OCI-LY3 (cell line): ENCODE measurements around the gene STH.

Experiments used
- H2AFZ ChIP-seq: fragments of 200-600, 300-600 bp; shearing (Covaris generic); 2 replicates; pipeline ENCODE4 v1.6.0; 2014; ENCODE audit warnings: antibody characterized with exemption, low read depth, low read length
- H3K27ac ChIP-seq: fragments of 200-600, 300-600 bp; sonication (generic); 2 replicates; pipeline ENCODE4 v1.5.1; 2014; ENCODE audit warnings: mild to moderate bottlenecking, low read length, moderate library complexity, mixed read lengths
- H3K27me3 ChIP-seq: fragments of 200-600, 300-600 bp; sonication (generic); 2 replicates; pipeline ENCODE4 v1.6.1; 2014; ENCODE audit warnings: low read depth, low read length, mixed read lengths
- H3K36me3 ChIP-seq: fragments of 200-600, 300-600 bp; sonication (generic); replicated peaks from 2 replicates; pipeline ENCODE3; 2014; ENCODE audit warnings: low read depth, low read length, mixed read lengths
- H3K4me1 ChIP-seq: fragments of 300-600, 200-600 bp; sonication (generic); 2 replicates; pipeline ENCODE4 v1.6.1; 2014; ENCODE audit warnings: low read length, mixed read lengths
- H3K4me2 ChIP-seq: fragments of 200-600, 300-600 bp; sonication (generic); 2 replicates; pipeline ENCODE4 v1.6.1; 2014; ENCODE audit warnings: low read length, mixed read lengths
- H3K4me3 ChIP-seq: fragments of 300-600, 200-600 bp; sonication (generic); 2 replicates; pipeline ENCODE4 v1.5.1; 2014; ENCODE audit warnings: antibody characterized with exemption, mild to moderate bottlenecking, low read length, moderate library complexity
- H3K79me2 ChIP-seq: fragments of 300-600, 200-600 bp; shearing (Covaris generic); 2 replicates; pipeline ENCODE4 v1.6.1; 2014; ENCODE audit warnings: mild to moderate bottlenecking, low read length, mixed read lengths
- H3K9ac ChIP-seq: fragments of 300-600, 200-600 bp; shearing (Covaris generic); 2 replicates; pipeline ENCODE4 v1.6.0; 2014; ENCODE audit warnings: mild to moderate bottlenecking, low read length, moderate library complexity
- H3K9me3 ChIP-seq: fragments of 200-600, 300-600 bp; shearing (Covaris generic); 2 replicates; pipeline ENCODE4 v1.6.1; 2014; ENCODE audit warnings: low read length, mixed read lengths; ENCODE audit not compliant: insufficient read depth
- H4K20me1 ChIP-seq: fragments of 200-600, 300-600 bp; sonication (generic); 2 replicates; pipeline ENCODE4 v1.6.1; 2016; ENCODE audit warnings: low read length, mixed read lengths; ENCODE audit not compliant: insufficient read depth
- EZH2phosphoT487 ChIP-seq: fragments of 200-600 bp; shearing (Covaris generic); IDR thresholded peaks from 2 replicates; pipeline ENCODE4 v1.6.1; 2018; ENCODE audit warnings: antibody characterized with exemption, mixed run types, low read depth
- TF ChIP-seq, protein P1 (sequence below): fragments of 200-600, 300-600 bp; sonication (generic); IDR thresholded peaks from 2 replicates; pipeline ENCODE4 v1.5.1; 2014; ENCODE audit warnings: antibody characterized with exemption, low read length, low read depth

STH gene

GRCh38 chr17:46047398-46047797 lies 48.3 kb downstream of the STH start:
- Histone ChIP-seq H3K36me3 (peaks cover 52% of the 10 kb centered on the region), H3K9ac (no peak overlapping the region), H3K9me3 (no peaks in the 10 kb centered on the region), H4K20me1 (peaks cover 3% of the 10 kb centered on the region; the same call in 1 of the 2 replicates), H3K4me1 (no peaks in the 10 kb centered on the region), H3K27me3 (no peaks in the 10 kb centered on the region), H2AFZ (no peak overlapping the region), H3K27ac (no peak overlapping the region), H3K79me2 (no peaks in the 10 kb centered on the region), H3K4me3 (no peak overlapping the region), H3K4me2 (no peak overlapping the region)
- TF ChIP-seq, protein P1, sequence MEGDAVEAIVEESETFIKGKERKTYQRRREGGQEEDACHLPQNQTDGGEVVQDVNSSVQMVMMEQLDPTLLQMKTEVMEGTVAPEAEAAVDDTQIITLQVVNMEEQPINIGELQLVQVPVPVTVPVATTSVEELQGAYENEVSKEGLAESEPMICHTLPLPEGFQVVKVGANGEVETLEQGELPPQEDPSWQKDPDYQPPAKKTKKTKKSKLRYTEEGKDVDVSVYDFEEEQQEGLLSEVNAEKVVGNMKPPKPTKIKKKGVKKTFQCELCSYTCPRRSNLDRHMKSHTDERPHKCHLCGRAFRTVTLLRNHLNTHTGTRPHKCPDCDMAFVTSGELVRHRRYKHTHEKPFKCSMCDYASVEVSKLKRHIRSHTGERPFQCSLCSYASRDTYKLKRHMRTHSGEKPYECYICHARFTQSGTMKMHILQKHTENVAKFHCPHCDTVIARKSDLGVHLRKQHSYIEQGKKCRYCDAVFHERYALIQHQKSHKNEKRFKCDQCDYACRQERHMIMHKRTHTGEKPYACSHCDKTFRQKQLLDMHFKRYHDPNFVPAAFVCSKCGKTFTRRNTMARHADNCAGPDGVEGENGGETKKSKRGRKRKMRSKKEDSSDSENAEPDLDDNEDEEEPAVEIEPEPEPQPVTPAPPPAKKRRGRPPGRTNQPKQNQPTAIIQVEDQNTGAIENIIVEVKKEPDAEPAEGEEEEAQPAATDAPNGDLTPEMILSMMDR = no peak
- no peak for TF ChIP-seq EZH2phosphoT487

DNA sequence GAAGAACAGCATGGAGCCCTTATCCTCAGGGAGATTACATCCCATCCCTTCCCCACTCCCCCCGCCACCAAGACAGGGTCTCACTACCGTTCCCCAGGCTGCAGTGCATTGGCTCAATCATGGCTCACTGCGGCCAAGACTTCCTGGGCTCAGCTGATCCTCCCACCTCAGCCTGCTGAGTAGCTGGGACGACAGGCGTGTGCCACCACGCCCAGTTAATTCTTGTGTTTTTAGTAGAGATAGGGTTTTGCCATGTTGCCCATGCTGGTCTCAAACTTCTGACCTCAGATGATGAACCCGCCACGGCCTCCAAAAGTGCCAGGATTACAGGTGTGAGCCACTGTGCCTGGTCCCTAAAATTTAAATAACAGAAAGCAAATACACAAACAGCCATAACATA lies 48.8 kb downstream of the STH start:
- no peaks in the 10 kb centered on the region for H3K9me3 ChIP-seq
- H3K4me1 ChIP-seq = no peaks in the 10 kb centered on the region
- H2AFZ ChIP-seq = no peak overlapping the region
- no peaks in the 10 kb centered on the region for H3K79me2 ChIP-seq
- no peak overlapping the region for H3K27ac ChIP-seq
- H3K4me2 ChIP-seq = no peak overlapping the region
- peaks cover 3% of the 10 kb centered on the region; the same call in 1 of the 2 replicates for H4K20me1 ChIP-seq
- H3K36me3 ChIP-seq = peaks cover 48% of the 10 kb centered on the region
- no peak overlapping the region for H3K9ac ChIP-seq
- TF ChIP-seq EZH2phosphoT487 = no peak
- TF ChIP-seq, protein P1 = no peak
- no peaks in the 10 kb centered on the region for H3K27me3 ChIP-seq
- no peak overlapping the region for H3K4me3 ChIP-seq
